Astrocyte of the spinal cord (primary cell): ENCODE measurements around the gene MIA3.

ENCODE experiments used
- DNase-seq: peaks from one replicate; pipeline ENCODE4 v3.0.0; 2011; ENCODE audit warnings: low read depth, low spot score
- H3K4me3 ChIP-seq: 2 replicates; pipeline ENCODE4 v1.5.1; 2011; ENCODE audit warnings: low read depth, mild to moderate bottlenecking, low read length, moderate library complexity
- in situ Hi-C: cut with HindIII; loops from 2 replicates; pipeline ENCODE4 v1.10.0; 2017; ENCODE audit warnings: low sequenced_read_pairs
- TF ChIP-seq, protein P1 (sequence below): IDR thresholded peaks from 2 replicates; pipeline ENCODE4 v1.5.1; 2012; ENCODE audit warnings: low read depth, mild to moderate bottlenecking, low read length, inconsistent platforms

Gene MIA3

DNA sequence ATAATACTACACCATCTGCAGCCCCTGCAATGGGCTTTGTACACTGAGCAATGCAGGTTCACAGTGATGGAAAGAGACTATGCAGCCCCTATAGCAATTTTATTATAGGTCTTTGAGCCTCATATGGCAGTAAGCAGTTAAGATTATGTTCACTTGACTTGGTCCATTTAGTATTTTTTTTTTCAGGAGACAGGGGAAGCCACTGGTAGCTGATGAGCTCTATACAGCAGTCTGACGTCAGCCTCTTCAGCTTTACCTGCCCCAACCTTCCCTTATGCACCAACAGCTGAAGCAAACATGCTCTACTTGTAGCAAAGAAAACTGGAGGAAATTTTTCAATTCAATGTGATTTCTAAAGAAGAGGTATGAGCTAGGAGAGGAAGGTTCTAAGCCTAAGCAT lies 62.2 kb downstream of the MIA3 start:
- DNase-seq = no peak
- in situ Hi-C loops = no loop called here
- TF ChIP-seq, protein P1, sequence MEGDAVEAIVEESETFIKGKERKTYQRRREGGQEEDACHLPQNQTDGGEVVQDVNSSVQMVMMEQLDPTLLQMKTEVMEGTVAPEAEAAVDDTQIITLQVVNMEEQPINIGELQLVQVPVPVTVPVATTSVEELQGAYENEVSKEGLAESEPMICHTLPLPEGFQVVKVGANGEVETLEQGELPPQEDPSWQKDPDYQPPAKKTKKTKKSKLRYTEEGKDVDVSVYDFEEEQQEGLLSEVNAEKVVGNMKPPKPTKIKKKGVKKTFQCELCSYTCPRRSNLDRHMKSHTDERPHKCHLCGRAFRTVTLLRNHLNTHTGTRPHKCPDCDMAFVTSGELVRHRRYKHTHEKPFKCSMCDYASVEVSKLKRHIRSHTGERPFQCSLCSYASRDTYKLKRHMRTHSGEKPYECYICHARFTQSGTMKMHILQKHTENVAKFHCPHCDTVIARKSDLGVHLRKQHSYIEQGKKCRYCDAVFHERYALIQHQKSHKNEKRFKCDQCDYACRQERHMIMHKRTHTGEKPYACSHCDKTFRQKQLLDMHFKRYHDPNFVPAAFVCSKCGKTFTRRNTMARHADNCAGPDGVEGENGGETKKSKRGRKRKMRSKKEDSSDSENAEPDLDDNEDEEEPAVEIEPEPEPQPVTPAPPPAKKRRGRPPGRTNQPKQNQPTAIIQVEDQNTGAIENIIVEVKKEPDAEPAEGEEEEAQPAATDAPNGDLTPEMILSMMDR = no peak
- H3K4me3 ChIP-seq = no peak overlapping the region

DNA sequence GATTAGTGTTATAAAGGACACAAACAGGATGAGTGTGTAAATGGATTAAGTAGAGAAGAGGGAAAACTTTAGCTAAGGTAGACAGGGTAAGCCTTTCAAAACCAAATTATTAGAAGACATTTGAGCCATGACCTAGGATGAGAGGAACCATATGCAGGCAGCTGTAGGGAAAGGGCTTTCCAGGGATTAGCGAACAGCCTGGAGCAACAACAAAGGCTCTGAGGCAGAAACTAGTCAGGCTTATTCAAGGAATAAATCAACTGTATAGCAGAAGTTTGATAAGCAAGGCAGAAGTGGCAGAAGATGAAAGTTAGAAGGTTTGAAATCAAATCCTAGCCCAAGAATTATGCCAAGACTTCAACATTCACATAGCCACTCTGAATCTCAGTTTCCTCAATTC lies 73.1 kb downstream of the MIA3 start:
- in situ Hi-C loops = no loop called here
- no peak for DNase-seq
- H3K4me3 ChIP-seq = no peak overlapping the region
- TF ChIP-seq, protein P1 = no peak

DNA sequence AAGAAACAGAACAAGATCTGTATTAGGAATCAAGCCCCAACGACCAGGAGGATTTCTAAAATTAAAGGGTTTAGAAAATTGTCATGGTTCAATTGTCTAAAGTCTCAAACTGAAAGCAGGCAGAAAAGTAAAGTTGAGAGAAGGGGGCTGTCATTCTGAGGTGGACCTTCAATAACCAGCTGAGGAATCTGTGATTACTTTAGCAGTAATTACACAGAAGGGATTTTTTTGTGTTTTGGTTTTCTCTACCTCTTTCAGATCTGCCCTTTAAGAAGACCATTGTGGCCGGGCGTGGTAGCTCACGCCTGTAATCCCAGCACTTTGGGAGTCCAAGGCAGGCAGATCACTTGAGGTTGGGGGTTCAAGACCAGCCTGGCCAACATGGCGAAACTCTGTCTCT lies 77.0 kb downstream of the MIA3 start:
- no peak overlapping the region for H3K4me3 ChIP-seq
- TF ChIP-seq, protein P1 = no peak
- DNase-seq = no peak
- in situ Hi-C loops = no loop called here

DNA sequence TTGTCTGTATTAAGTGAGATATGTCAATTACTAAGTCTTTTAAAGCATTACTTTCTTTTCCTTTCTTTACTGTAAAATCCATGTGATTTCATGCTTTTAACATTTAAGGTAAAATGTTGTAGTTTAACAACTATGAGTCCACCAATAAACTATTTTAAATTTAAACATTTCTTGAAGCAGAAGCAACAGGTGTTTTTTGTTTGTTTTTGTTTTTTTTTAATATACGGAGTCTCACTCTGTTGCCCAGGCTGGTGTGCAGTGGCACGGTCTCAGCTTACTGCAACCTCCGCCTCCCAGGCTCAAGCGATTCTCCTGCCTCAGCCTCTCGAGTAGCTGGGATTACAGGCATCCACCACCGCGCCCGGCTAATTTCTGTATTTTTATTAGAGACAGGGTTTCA lies 78.8 kb downstream of the MIA3 start:
- DNase-seq = no peak
- in situ Hi-C loops = no loop called here
- TF ChIP-seq, protein P1 = no peak
- H3K4me3 ChIP-seq = no peak overlapping the region

DNA sequence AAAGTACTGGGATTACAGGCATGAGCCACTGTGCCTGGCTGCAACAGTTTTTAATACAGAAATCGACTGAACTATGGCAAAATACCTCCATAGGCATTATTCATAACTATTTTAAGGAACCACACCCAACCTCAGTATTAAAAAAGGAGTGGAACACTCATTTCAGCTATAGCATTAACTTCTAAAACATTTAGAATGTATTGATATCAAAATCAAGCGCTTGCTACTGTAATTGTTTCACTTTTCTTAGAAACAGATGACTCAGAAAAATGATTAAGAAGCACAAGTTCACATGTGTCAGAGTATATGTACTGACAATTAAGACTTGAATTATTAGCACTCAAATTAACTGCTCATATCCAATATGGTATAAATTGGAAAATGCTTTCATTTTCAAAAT lies 79.3 kb downstream of the MIA3 start:
- in situ Hi-C loops = no loop called here
- no peak for DNase-seq
- TF ChIP-seq, protein P1 = no peak
- H3K4me3 ChIP-seq = no peak overlapping the region

DNA sequence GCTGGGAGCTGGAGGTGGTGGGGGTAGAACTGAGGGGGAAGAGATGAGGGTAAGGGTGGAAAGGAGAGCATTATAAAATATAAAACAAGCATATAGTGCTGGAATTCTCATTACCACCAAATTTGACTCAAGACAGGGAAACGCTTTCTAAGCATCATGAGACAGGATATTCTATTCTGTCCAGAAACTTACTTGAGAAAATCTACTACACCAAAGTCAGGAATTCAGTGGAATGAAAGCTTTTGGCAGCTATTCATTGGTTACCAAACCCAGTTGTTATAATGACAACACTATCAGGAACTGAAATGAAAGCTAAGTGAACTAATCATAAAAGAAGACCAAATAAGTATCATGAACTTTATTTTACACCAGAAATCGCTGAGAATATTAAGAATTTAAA lies 79.9 kb downstream of the MIA3 start:
- no peak overlapping the region for H3K4me3 ChIP-seq
- TF ChIP-seq, protein P1 = no peak
- in situ Hi-C loops = no loop called here
- peak; percentile 29 for DNase-seq

DNA sequence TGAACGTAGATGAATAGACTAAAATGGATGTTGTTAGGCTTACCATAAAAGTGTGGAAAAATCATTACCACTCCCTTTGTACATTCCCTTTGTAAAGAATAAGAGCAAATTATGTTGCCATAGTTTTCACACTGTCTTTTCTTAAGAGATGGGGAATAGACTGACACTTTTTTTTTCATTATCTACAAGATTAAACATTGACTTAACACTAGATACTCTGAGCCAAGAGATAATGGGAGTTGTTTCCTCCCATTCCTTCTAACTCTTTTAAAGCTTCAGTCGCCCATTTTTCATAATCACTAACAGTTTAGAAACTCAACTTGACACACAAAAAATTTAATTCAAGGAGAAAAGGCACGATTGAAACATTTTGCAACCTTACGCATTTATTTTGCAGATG lies 84.3 kb downstream of the MIA3 start:
- DNase-seq = no peak
- H3K4me3 ChIP-seq = no peak overlapping the region
- in situ Hi-C loops = no loop called here
- TF ChIP-seq, protein P1 = no peak
